Left lobe of liver (tissue), 2 donors: ENCODE data around the gene SYNJ2. TPM values are rescaled to one million over a fixed set of nuclear protein-coding genes. Genes with fewer than 3 reads are reported as not detected.
A peak's percentile ranks its signal among the peaks of the same experiment; 100 is the strongest.

Source experiments
- ATAC-seq: fragments of 200-7000 bp; cut with Tn5 transposase; one replicate; pipeline ENCODE4 v1.9.1; 2020; ENCODE audit warnings: mild to moderate bottlenecking, moderate library complexity
- DNase-seq: peaks from one replicate; pipeline ENCODE4 v3.0.0-alpha.2; 2020; ENCODE audit warnings: low spot score
- total RNA-seq: library from RNA; stranded (reverse); gene quantifications from one replicate; pipeline ENCODE4 v1.2.1, GENCODE V29; 2021
- donor health status: DM: no; HTN: no; CAD: no; lungs with moderate emphysema.
- donor health status: DM: no; HTN: yes; CAD: no.

Gene SYNJ2
- total RNA-seq, 1 donor from 2014 or later = 5.5 TPM

DNA sequence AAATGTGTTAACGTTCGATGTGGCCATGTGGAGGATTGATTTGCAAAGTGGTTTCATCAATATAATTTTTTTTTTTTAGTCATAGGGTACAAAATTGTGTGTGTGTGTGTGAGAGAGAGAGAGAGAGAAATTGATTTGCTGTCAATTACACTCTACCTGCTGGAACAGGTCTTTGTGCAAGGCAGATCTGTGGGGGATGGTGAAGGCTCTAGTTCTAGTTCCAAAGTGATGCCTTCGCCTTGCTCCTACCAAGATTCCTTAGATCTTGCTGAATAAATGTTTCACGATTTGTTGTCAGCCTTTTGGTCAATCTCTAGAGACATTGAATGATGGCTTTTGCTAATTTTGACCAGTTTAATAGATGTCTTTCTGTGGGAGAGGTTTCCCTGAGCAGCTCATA, 121.6 kb downstream of the SYNJ2 start:
- no peak for ATAC-seq
- DNase-seq = no peak

DNA sequence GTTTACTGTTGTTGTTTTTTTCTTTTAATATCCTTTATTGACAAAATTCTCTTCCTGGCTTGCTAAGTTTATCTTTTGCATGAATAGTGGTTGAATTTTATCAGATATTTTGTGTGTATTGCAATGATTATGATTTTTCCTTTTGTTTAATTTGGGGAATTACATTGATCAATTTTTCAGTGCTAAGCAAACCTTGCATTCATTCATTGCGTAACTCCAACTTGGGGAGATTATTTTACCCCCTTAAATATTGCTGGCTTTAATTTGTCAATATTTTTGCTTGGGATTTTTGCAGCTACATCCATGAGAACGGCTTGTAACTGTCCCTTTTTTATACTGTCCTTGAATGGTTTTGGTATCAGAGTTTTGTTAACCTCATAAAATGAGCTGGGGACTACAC, 123.0 kb downstream of the SYNJ2 start:
- ATAC-seq = no peak

DNA sequence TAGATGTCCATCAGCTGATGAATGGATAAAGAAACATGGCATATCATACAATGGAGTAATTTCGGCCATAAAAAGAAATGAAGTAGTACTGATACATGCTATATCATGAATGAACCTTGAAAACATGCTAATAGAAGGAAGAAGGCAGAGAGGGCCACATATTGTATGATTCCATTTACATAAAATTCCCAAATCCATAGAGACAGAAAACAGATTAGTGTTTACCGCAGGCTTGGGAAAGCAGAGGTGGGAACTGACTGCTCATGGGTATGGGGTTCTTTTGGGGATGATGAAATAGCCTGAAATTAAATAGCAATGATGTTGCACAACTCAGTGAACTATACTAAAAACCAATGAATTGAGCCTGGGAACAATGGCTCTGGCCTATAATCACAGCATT, 128.1 kb downstream of the SYNJ2 start:
- ATAC-seq (no peak), DNase-seq (no peak)

More for the DNA sequence above, 123.0 kb downstream of the SYNJ2 start:
- no peak for DNase-seq

DNA sequence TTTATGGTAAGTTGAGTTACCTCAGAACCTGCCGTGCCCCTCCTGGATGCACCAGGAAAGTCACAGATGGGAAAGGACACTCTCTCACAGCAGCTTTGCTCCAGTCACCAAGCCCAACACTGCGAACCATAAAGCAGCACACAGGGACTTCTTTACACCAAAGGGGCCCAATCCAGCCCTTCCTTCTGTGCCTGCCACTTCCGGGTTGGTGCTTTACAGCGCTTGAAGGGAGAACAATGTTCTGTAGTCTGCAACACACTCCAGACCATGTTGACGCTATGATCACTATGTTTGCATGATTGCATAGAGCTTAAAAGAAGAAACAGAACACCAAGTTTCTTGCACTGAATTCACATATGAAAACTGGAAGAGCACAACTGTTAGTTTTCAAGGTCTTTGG, 129.3 kb downstream of the SYNJ2 start:
- DNase-seq (no peak), ATAC-seq (no peak)

DNA sequence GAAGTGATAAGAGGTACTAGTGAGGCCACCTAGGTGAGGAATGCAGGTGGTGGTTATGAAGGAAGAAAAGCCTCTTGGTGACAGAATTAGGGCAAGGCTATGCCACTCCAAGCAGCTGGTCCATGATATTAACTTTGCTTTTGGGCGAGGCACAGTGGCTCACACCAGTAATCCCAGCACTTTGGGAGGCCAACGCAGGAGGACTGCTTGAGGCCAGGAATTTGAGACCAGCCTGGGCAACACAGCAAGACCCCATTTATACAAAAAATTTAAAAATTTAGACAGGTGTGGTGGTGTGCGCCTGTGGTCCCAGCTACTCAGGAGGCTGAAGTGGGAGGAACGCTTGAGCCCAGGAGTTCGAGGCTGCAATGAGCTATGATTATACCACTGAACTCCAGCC, 130.3 kb downstream of the SYNJ2 start:
- DNase-seq (no peak), ATAC-seq (no peak)

DNA sequence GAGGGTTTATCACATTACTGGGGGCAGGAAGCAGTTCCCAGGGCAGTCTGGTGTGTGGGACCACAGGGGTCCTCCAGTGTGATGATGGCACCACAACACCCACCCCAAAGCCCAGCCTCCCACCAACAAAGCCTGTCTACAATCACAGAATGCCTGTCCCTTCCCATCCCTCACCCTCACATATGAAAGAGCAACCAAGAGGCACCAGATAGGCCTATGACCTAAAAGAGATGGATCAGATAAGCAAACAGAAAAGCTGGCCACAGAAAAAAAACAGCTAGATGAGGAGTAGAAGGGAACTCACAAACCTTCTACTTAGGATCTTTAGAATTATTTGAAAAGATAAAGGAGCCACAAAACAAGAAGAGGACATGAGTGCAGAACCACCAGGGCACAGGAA, 132.1 kb downstream of the SYNJ2 start:
- no peak for DNase-seq
- no peak for ATAC-seq

DNA sequence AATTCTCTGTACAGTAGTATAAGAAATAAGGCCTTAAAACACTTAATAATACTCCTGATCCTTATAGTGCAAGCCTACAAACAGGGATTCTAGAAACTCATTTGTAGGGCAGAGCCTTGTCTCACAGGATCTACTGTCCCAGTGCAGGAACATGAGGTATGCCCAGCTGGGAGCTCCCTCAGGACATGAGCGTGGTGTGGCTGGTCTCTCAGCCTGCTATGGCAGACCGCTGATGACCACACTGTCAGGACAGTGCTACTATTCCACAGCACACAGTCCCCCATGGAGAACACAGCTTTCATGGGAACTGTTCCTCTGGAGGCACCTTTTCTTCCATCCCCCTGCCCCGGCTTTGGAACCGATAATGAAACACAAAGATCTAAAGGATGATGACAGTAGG, 133.4 kb downstream of the SYNJ2 start:
- no peak for DNase-seq

DNA sequence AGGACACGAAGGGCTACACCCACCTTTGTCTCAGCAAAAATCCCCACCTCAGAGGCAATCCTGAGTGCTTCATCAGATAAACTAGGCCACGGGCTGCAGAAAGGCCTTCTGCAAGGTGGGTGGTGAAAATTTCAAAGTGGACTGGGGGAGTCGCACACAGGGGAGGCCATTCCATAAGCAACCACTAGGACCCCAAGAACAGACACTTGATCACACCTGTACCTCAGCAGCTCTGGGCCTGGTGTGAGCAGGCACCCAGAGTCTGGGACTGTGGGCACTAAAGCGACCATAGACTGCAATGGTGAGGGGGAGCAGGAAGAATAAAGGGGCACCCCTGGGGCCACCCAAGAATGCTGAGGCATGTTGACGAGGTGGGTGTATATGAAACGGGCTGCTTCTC, 133.8 kb downstream of the SYNJ2 start:
- ATAC-seq (no peak), DNase-seq (no peak)

More for the DNA sequence above, 133.4 kb downstream of the SYNJ2 start:
- ATAC-seq = no peak

DNA sequence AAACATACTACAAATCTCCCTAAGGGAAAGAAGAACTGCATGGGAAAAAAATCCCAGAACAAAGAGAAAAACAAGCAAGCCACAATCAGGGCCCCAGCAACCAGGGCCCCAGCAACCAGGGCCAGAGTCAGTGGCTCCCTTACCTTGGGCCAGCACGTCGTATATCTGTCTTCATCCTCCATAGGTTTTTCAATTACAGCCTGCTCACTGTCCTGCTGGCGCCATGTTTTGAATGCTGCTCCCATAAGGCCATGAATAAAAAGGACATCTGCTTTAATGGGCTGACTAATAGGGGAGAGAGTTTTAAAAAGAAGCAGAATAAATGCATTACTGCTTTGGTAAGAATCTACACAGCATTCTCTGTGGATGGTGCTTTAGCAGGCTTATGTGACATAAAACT, 137.2 kb downstream of the SYNJ2 start:
- no peak for DNase-seq
- no peak for ATAC-seq

DNA sequence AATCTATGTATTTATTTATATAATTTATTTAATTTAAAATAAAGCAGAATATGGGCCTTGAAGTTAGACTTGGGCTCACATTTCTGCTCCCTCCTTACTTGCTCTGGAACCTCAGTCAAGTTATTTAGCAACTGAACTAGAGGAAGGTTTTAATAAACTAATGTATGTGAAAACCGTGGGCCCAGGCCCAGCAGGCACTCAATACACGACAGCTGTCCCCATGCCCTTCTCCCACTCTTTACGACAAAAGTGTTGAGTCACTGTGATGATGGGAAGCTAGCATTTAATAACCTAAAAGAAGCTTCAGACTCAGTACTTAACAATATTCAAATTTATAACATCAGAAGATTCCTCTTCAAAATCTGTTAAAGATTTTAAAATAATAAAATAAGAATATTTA, 139.7 kb downstream of the SYNJ2 start:
- ATAC-seq (no peak), DNase-seq (no peak)

DNA sequence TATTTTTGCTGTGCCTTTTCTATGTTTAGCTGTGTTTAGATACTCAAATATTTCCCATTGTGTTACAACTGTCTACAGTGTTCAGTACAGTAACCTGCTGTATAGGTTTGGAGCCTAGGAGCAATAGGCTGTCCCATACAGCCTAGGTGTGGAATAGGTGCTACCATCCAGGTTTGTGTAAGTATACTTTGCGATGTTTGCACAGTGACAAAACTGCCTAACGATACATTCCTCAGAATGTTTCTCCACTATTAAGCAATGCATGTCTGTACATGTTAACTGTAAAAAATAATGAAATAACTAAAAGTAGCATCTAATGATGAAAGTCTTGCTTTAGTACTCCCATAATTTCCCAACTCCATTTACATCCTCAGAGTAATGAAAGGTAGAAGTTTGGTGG, 140.4 kb downstream of the SYNJ2 start:
- DNase-seq = no peak
- no peak for ATAC-seq

DNA sequence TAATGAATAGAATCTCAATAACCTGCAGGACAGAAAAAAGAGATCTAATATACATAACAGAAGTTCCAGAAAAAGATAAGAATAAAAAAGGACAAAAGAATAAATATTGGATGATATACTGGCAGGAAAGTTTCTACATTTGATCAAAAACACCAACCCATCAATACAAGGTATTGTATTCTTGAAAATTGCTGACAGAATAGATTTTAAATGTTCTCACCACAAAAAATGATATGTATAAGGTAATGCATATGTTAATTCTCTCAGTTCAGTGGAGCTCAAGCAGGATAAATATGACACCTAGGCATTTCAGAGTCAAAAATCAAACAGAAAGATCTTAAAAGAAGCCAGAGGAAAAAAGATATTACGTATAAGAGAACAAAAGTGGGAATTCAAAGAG, 142.6 kb downstream of the SYNJ2 start:
- ATAC-seq (no peak), DNase-seq (no peak)

DNA sequence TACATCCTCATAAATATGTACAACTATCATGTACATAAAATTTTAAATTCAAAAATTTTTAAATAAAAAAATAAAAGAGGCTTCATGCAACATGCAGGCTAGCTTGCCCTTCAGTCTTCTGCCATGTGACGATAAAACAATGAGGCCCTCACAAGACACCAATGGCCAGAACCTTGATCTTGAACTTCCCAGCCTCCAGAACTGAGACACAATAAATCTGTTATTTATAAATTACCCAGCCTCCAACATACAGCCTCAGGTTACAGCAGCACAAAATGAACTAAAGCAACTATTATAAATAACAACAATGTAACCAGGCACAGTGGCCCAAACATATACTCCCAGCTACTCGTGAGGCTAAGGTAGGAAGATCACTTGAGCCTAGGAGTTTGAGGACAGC, 143.6 kb downstream of the SYNJ2 start:
- no peak for ATAC-seq
- no peak for DNase-seq

DNA sequence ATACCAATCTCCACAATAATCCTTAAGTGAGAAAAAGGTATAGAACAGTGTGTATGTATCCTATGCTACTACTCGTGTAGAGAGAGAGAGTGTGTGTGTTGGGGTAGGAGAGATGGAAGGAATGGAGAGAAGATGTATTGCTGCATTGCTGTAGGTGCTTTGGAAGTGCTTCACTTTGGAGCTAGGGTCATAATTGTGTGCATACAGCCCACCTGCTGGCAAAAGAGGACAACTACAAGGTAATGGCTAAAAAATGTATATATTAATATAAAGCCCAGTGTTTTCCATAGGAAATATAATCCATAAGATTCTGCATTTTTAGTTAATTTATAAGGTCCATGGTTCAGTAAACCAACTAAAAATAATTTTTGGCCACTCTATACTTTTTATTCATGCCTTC, 150.3 kb downstream of the SYNJ2 start:
- no peak for ATAC-seq
- DNase-seq = no peak

DNA sequence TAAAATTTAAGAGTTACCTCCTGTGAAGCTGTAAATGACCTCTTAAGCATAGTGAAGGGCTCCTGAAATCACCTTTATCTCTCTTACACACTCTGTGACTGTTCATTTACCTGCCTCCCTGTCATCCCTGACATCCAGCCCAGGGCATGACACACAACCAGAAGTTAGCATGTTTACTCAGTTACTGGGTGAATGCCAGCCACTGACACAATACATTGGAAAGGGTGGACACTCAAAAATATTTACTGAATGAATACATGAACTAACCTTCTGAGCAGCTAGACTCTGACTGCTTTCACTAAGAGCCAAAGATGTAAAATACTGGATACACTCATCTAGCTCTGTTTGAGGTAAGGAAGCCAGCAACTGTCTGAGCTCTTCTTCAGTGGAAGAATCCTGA, 161.1 kb downstream of the SYNJ2 start:
- peak; percentile 97 for ATAC-seq
- DNase-seq = peak; percentile 82

DNA sequence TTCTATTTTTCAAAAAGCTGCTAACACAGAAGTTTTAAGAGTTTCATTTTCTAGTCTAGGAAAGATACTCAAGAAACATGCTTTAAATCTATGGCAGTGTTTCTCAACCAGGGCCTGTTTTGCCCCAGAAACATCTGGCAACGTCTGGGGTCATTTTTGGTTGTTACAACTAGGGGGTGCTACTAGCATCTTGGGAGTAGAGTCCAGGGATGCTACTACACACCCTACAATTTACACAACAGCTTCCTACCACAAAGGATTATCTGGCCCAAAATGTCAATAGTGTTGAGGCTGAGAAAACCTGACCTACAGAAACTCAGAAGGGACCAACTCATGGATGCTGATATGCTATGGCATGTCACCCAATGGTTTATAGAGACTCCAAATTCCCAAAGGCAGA, 162.0 kb downstream of the SYNJ2 start:
- DNase-seq (no peak), ATAC-seq (peak; percentile 66)

Other genes with a start within 250 kb of the SYNJ2 start
- gene SNX9, start 158.6 kb upstream of the SYNJ2 start, total RNA-seq = 25.5 TPM
- gene SERAC1, start 186.4 kb downstream of the SYNJ2 start, total RNA-seq = 3.8 TPM
- 11.3 TPM for gene GTF2H5, start 186.5 kb downstream of the SYNJ2 start, total RNA-seq